Gastroesophageal sphincter (tissue), 4 donors: ENCODE results near the gene ABAT. TPM values are rescaled to one million over a fixed set of nuclear protein-coding genes. Genes with fewer than 3 reads are reported as not detected.

Experiments used
- ATAC-seq: fragments of 150-250 bp; one replicate; pipeline ENCODE4 v1.9.1; 2016; ENCODE audit warnings: mild to moderate bottlenecking, moderate library complexity
- H3K27ac ChIP-seq, 4 donors: fragments of 200-600 bp; sonication (generic) in 3 of 4; 1 replicate in 3 of 4; 2 replicates in 1 of 4; pipeline ENCODE4 v1.5.1; 2016 to 2019
- H3K27me3 ChIP-seq: fragments of 200-600 bp; sonication (generic); one replicate; pipeline ENCODE4 v1.5.1; 2019
- H3K36me3 ChIP-seq, 2 donors: fragments of 200-600 bp; sonication (generic); one replicate each; pipeline ENCODE4 v1.5.1; 2019; ENCODE audit warnings: control low read depth in 1 of 2
- H3K4me1 ChIP-seq, 3 donors: fragments of 200-600 bp; sonication (generic); 1 replicate in 2 of 3; 2 replicates in 1 of 3; pipeline ENCODE4 v1.5.1; 2016 to 2019; ENCODE audit warnings: control low read depth in 2 of 3
- H3K4me3 ChIP-seq, 2 donors: fragments of 200-600 bp; sonication (generic); one replicate each; pipeline ENCODE4 v1.5.1; 2019; ENCODE audit warnings: mild to moderate bottlenecking in 1 of 2, moderate library complexity in 1 of 2
- H3K9me3 ChIP-seq, 3 donors: fragments of 200-600 bp; sonication (generic); one replicate each; pipeline ENCODE4 v1.5.1; 2017 to 2019; ENCODE audit warnings: control low read depth in 2 of 3
- EP300 ChIP-seq: sonication (generic); formaldehyde crosslinking; IDR thresholded peaks from one replicate; pipeline ENCODE4 v1.6.1; 2017; ENCODE audit warnings: antibody characterized with exemption, mild to moderate bottlenecking
- POLR2A ChIP-seq, 2 donors: fragments of 450-650 bp; IDR thresholded peaks; one replicate each; pipeline ENCODE4 v1.6.1; 2017; ENCODE audit warnings: antibody characterized with exemption in 2 of 2, mild to moderate bottlenecking in 2 of 2, moderate library complexity in 1 of 2
- POLR2AphosphoS5 ChIP-seq: sonication (generic); formaldehyde crosslinking; IDR thresholded peaks from one replicate; pipeline ENCODE4 v1.6.1; 2017; ENCODE audit warnings: antibody characterized with exemption
- WGBS, 2 donors: methylation state at CpG; one replicate each; pipeline ENCODE4 v1.1.5; 2018; ENCODE audit warnings: low coverage in 1 of 2; 5-methylcytosine and 5-hydroxymethylcytosine counted together
- total RNA-seq, 4 donors: library from RNA; depleted of rRNA; stranded (reverse); fragments of >200 nt; gene quantifications; one replicate each; pipeline ENCODE4 v1.1.0, GENCODE V29; 2016
- TF ChIP-seq, protein P1 (sequence below), 4 experiments: fragments of 200-600 bp in 2 of 4; fragments of 450-650 bp in 2 of 4; sonication (generic) in 1 of 4; IDR thresholded peaks; one replicate each; pipeline ENCODE4 v1.5.1; 2017 to 2019; ENCODE audit warnings: antibody characterized with exemption in 4 of 4, mild to moderate bottlenecking in 2 of 4, moderate library complexity in 2 of 4

The ABAT gene
- total RNA-seq, 4 donors from 2014 or later, result 5.3 to 15.6 (median 10.3) TPM

DNA sequence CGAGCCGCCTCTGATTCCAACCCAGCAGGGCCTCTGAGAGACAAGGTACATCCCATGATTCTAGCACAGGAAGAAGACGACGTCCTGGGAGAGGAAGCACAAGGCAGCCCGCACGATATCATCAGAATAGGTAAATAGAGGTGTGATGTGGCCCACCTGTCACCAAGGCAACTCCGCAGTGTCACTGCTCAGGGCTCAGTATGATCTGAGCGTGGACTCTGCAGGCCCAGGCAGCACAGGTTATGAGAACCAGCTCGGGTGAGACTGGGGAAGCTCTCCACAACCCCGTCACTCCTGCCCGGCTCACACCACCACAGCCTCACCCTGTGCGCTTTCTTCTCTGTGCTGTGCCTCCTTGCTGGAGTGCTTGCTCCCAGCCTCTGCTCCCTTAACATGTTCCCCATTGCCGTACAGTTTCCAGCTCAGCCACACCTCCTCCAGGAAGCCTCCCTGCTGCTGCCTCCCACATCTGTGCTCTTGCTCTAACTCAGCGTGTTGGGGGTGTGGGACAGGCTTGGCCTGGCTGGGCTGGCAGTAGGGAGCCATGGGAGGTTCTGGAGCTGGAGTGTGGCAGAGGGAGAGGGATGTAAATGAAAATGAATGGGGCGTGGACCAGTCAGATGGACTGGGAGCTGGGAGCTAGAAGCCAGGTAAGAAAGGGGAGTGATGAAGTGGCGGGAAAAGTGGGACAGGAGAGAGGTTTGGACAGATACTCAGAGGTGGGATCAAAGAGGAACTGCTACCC lies 45.3 kb upstream of the ABAT start:
- H3K4me3 ChIP-seq, result no peak overlapping the region
- ATAC-seq, result no peak
- no peaks in the 10 kb centered on the region for H3K27me3 ChIP-seq
- TF ChIP-seq POLR2A (IDR thresholded peaks at IDR 0.05) (no peak), POLR2AphosphoS5 (no peak), EP300 (no peak)
- TF ChIP-seq, protein P1, sequence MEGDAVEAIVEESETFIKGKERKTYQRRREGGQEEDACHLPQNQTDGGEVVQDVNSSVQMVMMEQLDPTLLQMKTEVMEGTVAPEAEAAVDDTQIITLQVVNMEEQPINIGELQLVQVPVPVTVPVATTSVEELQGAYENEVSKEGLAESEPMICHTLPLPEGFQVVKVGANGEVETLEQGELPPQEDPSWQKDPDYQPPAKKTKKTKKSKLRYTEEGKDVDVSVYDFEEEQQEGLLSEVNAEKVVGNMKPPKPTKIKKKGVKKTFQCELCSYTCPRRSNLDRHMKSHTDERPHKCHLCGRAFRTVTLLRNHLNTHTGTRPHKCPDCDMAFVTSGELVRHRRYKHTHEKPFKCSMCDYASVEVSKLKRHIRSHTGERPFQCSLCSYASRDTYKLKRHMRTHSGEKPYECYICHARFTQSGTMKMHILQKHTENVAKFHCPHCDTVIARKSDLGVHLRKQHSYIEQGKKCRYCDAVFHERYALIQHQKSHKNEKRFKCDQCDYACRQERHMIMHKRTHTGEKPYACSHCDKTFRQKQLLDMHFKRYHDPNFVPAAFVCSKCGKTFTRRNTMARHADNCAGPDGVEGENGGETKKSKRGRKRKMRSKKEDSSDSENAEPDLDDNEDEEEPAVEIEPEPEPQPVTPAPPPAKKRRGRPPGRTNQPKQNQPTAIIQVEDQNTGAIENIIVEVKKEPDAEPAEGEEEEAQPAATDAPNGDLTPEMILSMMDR (IDR thresholded peaks at IDR 0.05), result no peak
- no peaks in the 10 kb centered on the region for H3K9me3 ChIP-seq
- no peak overlapping the region for H3K27ac ChIP-seq
- peaks cover 0 to 97% of the 10 kb centered on the region in 2 donors for H3K36me3 ChIP-seq
- peaks cover 0 to 4% (median 0%) of the 10 kb centered on the region in 3 donors for H3K4me1 ChIP-seq
- WGBS, 2 donors, result 94 to 100% methylated on average over 2 to 13 of the region's 16 CpGs

DNA sequence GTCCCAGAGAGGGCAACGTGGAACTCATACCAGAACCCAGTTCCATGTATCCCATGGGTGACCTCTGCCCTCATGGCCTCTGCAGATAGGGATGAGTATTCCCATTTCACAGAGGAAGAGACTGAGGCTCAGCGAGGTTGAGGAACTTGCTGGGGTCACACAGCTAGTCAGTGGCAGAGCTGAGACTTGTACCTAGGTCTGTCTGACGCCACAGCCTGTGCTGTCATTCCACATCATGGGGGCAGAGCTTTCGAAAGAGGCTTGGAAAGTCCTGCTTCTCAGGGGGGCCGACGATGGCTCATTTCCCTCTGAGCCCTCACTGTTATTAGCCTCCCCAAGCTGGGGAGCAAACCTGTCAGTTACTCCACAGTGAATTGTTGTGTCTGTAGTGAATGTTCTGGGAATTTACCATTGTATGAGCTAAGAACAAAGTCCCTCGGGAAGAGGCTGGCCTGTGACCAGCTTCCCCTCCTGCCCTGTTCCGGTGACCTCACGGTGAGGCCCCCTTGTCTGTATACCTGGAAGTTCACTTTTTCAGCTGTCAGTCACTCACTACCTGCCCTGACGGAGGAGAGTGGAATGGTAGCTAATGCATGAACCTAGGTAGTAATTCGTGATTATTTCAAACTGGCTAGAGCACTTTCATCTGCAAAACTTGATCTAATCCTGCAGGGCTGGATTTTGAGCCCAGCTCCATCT lies 44.0 kb upstream of the ABAT start:
- Histone ChIP-seq H3K27ac (no peak overlapping the region), H3K4me1 (no peaks in the 10 kb centered on the region), H3K9me3 (no peaks in the 10 kb centered on the region), H3K27me3 (no peaks in the 10 kb centered on the region), H3K36me3 (peaks cover 0 to 96% of the 10 kb centered on the region in 2 donors), H3K4me3 (no peak overlapping the region)
- TF ChIP-seq, protein P1 (IDR thresholded peaks at IDR 0.05), result no peak
- TF ChIP-seq EP300 (no peak), POLR2A (IDR thresholded peaks at IDR 0.05) (no peak), POLR2AphosphoS5 (no peak)
- ATAC-seq, result no peak
- 73 to 93% methylated on average over 2 to 7 of the region's 11 CpGs for WGBS, 2 donors

DNA sequence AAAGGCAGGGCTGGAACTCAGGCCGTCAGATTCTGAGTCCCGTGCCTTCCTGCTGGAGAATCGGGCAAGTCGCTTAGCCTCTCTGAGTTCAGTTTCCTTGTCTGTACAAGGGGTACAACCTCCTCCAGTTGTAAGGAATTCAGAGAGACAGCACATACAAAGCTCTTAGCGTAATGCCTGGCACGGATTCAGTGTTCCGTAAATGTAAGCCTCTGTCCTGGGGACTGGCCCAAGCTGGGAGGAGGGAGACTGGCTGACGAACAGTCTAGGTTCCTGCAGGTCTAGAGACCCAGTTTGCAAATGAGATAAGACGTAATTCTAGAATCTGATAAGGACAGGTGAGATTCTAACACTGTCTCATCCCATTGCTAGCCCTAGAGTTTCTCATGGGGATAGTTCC lies 43.0 kb upstream of the ABAT start:
- peaks cover 0 to 96% of the 10 kb centered on the region in 2 donors for H3K36me3 ChIP-seq
- WGBS, 2 donors, result 61 to 74% methylated on average over 5 to 8 of the region's 9 CpGs
- TF ChIP-seq POLR2AphosphoS5, result no peak
- TF ChIP-seq POLR2A (IDR thresholded peaks at IDR 0.05), result no peak
- TF ChIP-seq EP300, result no peak
- TF ChIP-seq, protein P1 (IDR thresholded peaks at IDR 0.05), result no peak
- no peak for ATAC-seq
- no peak overlapping the region for H3K27ac ChIP-seq
- H3K9me3 ChIP-seq, result no peaks in the 10 kb centered on the region
- no peaks in the 10 kb centered on the region for H3K4me1 ChIP-seq
- no peak overlapping the region for H3K4me3 ChIP-seq
- no peaks in the 10 kb centered on the region for H3K27me3 ChIP-seq

DNA sequence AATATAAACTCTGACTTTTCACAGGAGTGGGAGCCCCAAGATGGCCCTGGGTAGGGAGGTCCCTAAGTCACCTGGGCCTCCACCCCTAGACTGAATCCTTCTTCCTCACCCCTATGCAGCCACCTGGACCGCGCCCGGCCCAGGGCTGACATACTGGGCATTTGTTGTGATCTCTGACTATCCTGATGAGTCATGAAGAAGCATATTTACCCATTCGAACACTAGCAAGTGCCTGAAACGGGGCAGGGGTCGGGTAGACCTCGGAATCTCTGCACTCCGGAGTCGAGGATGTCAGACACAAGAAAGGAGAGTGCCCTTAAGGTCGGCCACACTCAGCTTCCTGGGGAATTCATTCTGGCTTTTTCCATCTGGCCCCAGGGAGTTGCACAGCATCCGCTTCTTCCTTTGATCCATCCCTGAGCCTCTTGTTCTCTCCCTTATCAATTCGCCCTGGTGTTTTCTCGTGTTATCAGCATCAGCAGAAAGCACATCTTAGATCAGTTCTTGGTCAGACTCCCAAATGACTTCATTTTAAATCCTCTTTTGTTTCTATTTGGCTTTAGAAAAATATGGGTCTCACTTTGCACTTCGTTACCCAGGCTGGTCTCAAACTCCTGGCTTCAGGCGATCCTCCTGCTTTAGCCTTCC lies 42.5 kb upstream of the ABAT start:
- 69 to 77% methylated on average over 7 to 13 of the region's 15 CpGs for WGBS, 2 donors
- Histone ChIP-seq H3K4me1 (no peaks in the 10 kb centered on the region), H3K27ac (peak overlapping the region in 1 of 4 donors; percentile 10), H3K36me3 (peaks cover 0 to 96% of the 10 kb centered on the region in 2 donors), H3K9me3 (no peaks in the 10 kb centered on the region), H3K27me3 (no peaks in the 10 kb centered on the region), H3K4me3 (no peak overlapping the region)
- ATAC-seq, result no peak
- no peak for TF ChIP-seq EP300
- TF ChIP-seq, protein P1 (IDR thresholded peaks at IDR 0.05), result no peak
- TF ChIP-seq POLR2A (IDR thresholded peaks at IDR 0.05), result no peak
- no peak for TF ChIP-seq POLR2AphosphoS5
